CD4-positive, alpha-beta T cell treated with Interleukin-21 for 1 hour (primary cell): ENCODE results near the gene CCR5AS.
A peak's percentile ranks its signal among the peaks of the same experiment; 100 is the strongest.
"Not testable (repeated sequence)": the region's sequence is repeated elsewhere in the genome, so short reads cannot be mapped to it uniquely, and the experiment has no call there.

Experiments
- DNase-seq: peaks from one replicate; pipeline ENCODE4 v3.0.0-alpha.2; 2020

CCR5AS gene

DNA sequence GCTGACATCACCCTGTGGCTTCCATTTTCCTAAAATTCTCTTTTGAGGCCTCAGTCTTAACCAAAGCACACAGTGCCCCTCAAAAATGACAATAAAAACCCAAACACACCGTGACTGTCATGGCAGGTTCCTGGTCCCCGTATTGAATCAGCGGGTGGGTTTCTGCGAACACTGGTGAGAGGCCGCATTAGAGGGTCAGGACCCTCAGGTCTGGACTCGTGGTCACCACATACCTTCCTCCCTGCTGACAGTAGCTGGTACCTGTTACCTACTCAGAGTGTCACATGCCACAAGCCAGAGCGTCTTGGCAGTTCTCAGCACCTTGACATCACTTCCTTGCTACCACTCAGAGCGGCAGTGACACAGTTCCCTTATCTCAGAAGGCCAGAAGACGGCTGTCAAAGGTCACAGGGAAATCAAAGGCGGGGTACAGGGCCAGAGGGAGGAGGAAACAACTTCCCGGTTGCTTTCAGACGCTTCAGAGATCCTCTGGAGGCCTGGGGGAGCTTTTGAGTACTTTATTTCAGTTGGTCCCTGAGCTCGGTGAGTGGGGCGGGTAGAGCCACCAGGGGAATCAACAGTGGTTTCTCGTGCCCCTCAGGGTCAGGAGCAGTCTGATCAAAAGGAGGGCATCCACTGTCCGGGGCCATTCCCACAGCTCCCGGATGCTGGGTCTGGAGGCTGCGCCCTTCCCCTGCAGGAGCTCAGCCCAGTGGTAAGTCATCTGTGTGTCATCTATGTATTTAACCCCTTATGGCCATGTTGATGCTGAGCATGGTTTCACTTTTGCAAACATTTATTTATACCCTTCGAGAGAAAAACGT, at the start of gene CCR5AS, which contains the start of gene CCRL2:
TSS of gene CCR5AS (minus strand) at position 279 of the 824 bp plus-strand sequence.
TSS of gene CCRL2 (plus strand) at position 472 of the 824 bp plus-strand sequence. CDS start 821 bp downstream, outside the sequence.
- DNase-seq: peak; percentile 63

DNA sequence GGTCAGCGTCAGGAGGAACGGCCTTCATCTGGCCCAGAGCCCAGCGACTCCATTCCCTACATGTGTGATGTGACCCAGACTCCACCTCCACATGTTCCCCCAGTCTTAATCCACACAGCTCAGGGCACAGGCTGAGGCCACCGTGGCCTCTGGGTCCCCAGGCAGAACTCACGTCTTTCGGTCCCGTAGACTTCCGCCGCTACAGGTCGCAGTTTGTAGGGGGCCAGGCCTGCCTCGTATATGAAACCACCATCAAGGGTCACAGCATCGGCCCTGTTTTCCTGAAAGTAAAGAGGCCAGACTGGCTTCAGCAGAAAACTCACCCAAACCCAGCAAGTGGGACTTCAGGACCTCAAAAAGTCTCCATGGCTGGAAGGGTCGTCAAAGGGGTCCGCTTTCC, 49.3 kb upstream of the CCR5AS start:
- DNase-seq: no peak

DNA sequence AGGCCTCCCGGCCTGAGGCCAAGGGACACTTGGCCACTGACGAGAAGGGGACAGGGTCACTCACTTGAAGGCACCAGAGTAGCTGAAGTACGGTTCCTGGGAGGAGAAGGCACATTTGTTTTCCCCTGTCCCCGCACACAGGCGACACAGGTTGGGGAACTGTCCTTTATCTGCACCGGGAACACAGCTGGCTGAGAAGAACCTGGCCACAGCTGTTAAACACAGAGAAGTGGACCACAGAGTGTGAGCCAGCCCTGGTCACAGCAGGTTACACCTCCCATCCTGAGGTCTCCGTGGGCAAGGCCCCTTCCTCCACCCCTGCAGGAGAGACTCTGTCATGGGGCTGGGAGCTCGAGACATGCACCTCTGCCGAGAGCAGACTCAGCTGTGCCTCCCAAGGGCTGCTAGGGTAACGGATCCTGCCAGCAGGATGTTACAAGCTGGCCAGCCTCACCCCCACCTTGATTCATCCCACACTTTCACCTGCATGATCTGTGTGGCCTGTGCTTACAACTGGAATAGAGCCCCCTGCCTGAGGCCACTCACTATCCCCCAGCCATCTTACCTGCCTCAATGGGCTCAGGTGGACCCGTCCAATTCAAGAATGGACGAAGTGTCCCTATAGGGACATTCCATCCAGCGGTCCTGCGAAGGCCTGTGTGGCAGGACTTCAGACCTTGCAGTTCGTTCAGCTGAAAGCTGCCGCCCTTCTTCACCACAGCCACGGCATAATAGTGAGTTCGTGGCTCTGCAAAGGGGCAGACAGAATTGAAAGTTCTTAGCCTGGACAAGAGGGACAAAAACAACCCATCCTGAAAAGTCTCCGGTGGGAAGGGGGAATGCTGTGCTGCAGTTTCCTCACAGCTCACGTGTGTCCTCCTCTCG, 48.6 kb upstream of the CCR5AS start:
- DNase-seq: no peak

DNA sequence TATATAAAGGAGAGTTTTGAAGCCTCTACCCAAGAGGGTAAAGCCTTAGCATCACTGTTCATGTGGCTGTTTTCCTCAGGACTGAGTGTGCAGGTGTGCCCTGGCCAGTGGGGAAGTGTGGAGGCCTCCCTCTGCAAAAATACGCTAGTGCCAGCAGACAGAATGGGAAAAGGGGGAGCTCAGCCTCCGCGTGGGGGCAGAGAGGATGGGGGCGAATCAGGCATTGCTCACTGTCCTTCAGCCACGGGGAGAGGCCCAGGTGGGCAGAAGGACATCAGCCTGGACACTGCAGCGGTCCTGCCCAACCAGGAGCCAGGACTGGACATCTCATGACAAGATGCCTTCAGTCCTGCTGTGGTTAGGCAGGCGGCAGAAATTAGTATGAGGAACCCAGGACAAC, 47.7 kb upstream of the CCR5AS start:
- no peak for DNase-seq

DNA sequence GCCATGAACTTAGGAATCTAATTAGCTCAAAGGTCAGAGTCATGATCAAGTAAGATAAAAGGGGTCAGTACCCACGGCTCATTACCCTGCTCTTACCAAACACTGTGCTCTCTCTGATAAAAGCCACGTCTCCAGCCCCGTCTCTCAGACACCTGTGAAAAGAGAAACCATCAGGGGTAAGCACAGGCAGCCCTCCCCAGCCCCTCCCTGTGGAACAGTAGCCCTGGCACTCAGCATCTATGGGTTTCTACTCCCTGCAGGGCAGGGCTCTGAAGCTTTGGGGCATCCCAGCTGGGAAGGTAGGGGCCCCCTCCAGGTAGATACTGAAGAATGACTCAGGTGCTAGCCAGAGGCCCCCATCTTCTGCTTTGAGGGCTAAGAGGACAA, 47.3 kb upstream of the CCR5AS start:
- no peak for DNase-seq

DNA sequence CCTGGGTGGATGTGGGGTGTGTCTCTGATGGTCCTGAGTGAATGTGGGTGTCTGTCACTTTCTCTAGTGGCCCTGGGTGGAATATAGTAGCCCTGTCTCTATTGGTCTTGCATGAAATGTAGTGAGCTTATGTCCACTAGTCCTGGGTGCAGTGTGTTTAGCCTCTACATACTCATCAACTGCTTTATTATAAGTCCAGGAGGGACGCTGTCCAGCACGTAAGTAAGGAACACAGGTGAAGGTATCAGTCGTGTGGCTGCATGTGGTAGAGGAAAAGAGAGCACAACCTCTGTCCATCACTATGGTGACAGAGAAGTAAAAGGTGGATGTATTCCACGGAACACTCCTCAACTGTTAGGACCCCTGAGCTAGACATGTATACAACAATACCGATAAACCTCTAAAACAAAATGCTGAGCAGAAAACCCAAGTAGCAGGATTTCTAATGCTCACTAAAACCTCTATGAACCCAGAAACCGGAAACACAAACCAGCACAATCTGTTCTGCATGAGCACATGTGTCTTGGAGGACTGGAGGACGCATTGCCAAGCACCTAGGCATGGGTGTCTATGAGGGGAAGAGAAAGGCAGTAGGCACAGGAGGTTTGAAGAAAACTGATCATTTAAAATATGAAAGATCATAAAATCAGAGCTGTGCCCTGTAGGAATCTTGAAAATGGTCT, 46.8 kb upstream of the CCR5AS start:
- DNase-seq: no peak

DNA sequence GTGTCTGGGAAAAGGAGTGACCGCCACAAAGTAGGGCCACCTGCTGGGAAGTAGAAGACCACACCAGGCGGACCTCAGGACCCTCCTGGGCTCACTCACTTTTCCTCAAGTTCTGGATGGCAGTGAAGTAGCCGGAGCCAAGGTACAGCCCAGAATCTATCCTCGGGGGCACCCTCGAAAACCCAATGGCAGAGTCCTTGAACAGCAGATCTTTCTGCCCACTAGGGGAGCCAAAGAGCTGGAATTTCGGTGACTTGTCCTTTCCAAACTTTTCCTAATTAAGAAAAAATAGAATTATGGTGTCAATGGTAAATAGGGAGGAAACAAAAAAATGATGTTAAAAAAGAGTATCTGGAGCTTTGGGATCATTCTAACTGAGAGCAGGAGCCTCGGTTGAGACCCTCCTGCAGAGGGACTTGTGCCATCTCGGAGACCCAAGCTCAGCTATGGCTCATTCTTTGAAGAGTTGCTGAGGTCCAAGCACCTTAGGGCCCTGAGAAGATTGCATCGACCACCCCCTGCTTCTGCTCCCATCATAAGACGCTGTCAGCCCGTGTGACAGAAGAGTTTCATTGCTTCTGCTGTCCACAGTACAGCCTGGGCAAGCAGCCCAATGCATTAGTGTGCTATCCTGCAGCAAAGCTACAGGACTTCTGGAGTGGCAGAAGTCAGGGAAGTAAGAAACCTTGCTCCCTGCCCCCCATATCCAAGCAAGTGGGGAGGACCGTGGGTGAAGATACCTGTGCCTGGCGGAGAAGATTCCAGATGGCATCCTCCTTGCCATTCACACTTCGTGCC, 43.1 kb upstream of the CCR5AS start:
- DNase-seq: no peak

DNA sequence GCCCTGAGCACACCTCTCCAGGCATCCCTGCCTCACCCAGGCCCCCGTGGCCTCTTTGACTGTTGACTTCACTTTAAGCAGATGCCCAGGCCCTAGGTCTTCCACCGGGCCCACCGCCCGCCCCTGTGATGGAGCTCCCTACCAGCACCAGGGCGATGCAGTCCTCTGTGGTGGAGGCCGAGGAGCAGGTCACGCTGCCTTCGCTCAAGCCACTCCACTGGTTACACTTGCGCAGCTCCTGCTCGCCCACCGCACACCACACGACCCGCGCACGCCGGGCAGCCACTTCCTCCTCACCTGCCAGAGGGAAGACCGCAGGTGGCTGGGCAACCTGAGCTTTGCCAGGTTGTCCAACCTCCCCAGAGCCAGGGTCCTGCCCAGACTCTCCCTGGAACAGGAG, 41.9 kb upstream of the CCR5AS start:
- no peak for DNase-seq

DNA sequence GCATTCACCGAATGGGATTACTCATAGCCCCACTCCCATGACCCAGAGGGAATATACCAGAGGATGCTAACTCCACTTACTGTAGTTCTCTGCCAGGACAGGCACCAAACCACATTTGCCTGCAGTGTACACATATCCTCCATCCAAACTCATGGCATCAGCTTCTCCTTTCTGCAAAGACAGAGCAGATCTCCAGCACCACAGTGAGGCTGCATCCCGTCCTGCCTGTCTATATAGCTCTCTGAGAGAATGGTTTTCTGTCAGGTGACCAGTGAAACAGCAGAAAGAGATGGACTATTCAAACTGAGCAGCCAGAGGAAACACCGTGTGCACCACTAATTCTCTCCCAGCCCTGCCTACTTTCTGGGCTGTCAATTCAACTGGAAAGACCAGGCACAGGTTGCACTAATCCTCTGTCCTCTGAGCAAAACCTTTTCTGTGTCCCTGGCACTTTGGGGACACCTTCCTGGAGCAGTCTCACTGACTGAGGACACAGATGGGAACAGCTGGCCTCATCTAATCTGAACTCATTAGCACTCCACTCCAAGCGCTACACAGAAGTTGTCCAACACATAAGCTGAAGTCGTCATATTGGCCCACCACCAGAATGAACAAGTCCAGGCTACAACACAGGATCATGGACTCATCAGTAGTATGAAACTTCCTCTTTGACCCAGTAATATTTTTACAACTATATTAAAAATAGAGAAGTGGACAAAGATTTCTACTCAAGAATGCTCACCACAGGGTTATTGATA, 40.5 kb upstream of the CCR5AS start:
- no peak for DNase-seq

DNA sequence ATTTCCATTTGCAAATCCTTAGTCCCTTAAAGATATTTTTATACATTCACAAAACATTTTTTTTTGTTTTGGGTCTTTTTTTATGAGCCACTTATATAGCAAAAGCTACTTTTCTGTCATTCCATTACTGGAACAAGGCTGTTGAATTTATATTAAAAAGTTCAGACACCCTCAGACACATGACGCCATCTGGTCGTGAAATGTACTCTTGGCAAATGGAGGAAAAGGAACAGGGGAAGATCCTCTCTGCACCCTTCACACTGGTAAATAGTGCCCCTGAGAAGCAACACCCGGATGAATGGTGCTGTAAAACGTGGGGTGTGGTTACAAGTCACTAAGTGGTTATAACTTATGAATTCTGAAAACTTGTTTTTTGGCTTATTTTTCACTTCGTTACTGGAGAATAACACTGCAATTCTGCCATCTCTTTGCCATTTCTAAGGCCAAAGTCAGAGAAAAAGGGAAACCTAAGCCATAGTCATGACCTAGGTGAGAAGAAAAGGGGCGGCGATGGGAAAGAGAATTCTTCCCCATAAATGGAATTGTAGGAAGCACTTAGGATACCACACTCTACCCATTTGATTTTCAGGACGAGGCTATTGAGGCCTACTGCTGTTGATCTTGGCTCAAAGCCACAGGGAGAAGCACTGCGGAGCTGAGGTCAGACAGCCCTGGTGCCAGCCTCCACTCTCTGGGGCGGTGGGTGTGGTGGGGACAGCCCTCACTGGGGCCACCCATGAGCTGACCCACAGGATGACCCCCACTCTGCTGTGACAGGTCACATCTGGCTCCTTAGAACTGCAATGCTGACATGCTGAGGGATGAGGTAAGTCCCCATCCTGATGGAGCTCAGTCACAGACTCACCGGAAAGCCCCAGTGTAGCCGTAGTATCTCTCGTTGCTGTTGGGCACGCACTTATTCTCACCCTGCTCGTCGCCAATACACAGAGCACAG, 36.0 kb upstream of the CCR5AS start:
- peak; percentile 53 for DNase-seq

DNA sequence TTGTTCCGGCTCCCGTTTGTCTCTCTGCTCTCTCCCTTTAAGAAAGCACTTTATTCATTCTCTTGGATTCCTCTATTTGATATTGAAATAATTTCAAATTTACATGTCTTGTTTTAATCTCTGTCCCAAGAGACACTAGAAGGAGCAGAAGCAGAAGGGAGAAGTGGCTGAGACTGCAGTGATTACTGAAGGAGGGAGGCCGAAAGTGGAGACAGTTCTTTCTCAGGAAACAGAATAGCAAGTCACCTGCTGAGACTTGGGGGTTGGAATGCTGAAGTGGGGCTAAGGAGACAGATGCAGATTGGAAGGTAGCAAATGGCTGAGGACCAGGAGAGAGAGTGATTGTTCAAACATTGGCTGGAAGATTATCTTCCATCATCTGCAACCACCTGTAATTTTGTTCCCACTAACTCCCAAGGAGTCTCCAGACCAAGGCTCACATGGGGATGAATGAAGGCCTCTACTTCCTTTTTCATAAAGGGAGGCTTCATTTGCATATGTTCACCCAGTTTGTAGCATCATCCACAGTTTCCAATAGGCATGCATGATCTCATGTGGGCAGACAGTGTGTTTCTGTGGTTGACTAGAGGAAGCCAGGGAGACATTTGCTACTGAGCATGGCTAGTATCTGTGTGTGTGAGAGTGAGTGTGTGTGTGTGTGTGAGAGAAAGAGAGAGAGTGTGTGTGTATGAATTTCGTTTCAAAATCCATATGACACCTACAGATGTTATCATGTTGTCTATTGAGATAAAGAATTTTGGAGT, 33.8 kb upstream of the CCR5AS start:
- DNase-seq: peak; percentile 50

DNA sequence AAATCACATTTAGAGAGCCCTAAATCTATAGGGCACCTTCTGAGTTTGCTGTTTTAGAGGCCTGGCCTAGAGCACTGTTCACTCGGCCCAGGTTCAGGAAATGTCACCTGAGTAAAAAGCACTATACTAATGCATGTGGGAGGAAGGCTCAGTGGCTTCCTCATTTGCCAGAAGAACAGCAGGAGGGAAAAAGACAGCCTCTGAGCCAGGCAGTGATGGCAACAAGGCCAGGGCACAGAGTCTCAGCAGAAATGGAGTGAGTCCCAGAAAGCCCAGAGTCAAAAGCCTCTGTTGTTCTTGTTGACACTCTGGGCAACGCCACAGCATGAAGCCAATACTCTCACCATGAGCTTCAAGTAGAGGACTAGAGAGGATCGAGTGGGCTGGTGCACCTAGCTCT, 32.0 kb upstream of the CCR5AS start:
- no peak for DNase-seq

DNA sequence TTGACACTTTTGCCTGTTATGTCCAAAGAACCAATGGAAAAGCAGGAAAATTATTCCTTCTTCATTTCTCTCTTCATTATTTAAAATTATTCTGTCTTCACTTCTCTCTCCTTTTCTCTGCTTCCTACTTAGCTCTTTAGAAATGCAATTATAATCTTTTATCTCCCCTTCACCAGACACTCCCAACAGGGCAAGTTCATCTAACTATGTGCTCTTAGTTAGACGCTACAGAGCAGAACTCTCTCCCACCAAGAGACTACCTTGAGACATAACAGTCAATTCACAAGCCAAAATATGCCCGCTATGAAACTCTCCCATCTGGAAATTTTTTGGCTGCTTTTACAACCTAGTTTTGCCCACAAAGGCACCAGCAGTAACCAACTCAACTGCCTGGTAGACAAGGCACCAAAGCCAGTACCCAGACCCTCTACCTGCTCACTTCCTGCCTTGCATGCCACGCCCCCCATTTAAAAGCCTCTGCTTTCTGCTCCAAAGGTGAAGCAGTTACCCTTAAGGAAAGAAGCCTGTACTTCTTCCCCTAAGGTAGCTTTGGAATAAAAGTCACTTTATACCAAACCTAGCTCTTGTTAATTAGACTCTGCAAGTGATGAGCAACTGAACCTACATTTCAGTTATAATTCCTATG, 28.3 kb upstream of the CCR5AS start:
- DNase-seq: no peak

DNA sequence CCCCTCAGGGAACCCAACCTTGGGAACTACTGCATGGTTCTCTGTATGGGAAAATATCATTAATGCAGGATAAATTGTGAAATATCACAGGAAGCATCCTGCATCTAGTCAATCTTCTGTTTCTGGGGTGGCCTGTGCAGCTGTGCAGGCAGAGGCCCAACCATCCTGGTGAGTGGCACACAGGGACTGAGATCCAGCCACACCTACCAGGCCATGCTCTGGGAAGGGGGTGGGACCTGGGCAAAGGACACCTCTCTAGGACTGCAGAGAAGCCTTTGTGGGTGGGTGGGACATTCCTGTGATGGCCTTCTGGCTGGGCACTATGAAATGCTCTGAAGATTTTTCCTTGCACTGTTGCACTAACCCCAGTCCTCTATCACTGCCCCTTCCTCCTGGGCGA, 27.0 kb upstream of the CCR5AS start:
- DNase-seq: no peak

DNA sequence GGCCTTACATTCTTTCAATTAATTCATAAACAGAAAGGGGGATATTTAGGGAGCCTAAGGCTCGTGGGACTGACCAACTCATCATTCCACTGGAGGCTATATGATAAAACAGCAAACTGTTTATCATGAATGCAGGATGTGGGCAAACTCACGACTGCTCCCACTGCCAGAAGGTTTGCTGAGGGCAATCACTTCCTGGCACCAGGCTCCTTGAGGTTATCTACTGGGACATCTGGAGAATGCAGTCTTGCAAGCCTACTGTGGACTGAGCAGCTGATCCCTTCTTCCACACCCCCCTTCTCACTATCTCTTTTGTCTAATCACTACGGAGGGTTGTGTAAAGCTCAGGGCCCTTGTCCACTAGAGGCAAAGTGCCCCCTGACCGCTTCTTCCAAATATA, 26.3 kb upstream of the CCR5AS start:
- DNase-seq: not testable (repeated sequence)

DNA sequence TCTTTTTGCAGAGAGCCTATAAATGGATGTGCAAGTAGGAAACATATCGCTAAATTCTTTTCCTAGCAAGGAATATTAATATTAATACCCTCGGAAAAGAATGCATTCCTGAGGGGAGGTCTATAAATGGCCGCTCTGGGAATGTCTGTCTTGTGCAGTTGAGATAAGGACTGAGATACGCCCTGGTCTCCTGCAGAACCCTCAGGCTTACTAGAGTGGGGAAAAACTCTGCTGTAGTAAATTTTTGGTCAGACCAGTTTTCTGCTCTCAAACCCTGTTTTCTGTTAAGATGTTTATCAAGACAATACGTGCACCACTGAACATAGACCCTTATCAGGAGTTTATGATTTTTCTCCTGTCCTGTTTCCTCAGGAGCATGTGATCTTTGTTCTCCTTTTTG, 25.0 kb upstream of the CCR5AS start:
- not testable (repeated sequence) for DNase-seq

DNA sequence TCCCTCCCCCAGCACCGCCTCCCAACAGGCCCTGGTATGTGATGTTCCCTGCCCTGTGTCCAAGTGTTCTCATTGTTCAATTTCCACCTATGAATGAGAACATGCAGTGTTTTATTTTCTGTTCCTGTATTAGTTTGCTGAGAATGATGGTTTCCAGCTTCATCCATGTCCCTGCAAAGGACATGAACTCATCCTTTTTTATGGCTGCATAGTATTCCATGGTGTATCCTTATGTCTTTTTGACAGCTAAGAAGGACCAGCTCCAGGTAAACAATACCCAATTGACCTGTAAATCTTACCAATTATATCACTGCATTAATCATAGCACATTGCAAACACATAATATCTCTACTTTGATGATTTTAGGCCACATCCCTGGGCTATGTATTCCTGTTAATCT, 24.0 kb upstream of the CCR5AS start:
- DNase-seq: not testable (repeated sequence)

DNA sequence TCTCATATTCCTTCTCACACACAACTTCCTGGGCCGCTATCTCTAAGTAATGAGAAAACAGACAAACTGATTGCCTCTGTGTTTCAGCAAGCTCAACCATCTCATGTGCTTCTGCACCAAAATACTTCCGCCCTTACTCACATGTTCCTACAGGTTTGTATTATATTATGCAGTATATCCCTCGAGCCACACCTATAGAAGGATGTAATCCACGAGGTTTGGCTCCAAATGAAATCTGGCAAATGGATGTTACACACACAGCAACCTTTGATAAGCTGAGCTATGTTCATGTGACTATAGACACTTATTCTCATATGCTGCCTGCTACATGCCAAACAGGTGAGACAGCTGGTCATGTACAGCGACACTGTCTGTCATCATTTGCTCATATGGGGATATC, 22.8 kb upstream of the CCR5AS start:
- no peak for DNase-seq

DNA sequence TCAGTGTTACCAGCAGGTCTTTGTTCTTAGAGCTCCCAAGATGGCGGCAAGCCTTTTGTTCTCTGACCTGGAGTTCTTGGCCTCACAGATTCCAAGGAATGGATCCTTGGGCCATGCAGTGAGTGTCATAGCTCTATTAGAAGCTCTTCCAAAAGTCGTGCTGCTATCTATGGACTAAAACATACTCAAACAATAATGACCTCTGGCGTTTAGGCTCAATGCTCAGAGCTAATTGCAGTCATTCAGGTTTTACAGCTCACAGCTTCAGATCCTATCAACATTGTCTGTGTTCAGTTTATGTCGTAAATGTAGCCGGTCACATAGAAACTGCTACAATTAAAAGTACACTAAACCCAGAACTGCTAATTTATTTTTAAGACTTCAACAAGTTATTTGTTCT, 22.4 kb upstream of the CCR5AS start:
- DNase-seq: no peak
